ENCODE measurements around the gene RRBP1. TPM values are rescaled to one million over a fixed set of nuclear protein-coding genes. Genes with fewer than 3 reads are reported as not detected.

RRBP1 gene
- total RNA-seq, 2 experiments from 2014 or later = 55.7 to 59.6 TPM

GRCh38 chr20:17643531-17644188 is 38.4 kb downstream of the RRBP1 start:
- Mint-ChIP-seq H3K36me3 (no peaks in the 10 kb centered on the region), H3K27ac (no peak overlapping the region), H3K4me1 (peaks cover 11% of the 10 kb centered on the region), H3K4me3 (no peak overlapping the region), H3K27me3 (no peaks in the 10 kb centered on the region), H3K9me3 (ENCODE audit: low read depth) (no peaks in the 10 kb centered on the region)
- CTCF ChIA-PET = interaction anchor here (1.0 kb wide), 1 partner anchor 107 kb away, joined by 4 read pairs; no protein-coding TSS in a partner anchor
- DNase-seq (no peak), ATAC-seq (no peak)

GRCh38 chr20:17642404-17643269 is 39.4 kb downstream of the RRBP1 start:
- Mint-ChIP-seq H3K4me3 (no peak overlapping the region), H3K36me3 (no peaks in the 10 kb centered on the region), H3K4me1 (peaks cover 11% of the 10 kb centered on the region), H3K27me3 (no peaks in the 10 kb centered on the region), H3K27ac (no peak overlapping the region), H3K9me3 (ENCODE audit: low read depth) (no peaks in the 10 kb centered on the region)
- no peak for DNase-seq
- ATAC-seq = no peak
- CTCF ChIA-PET = interaction anchor here (0.8 to 1.0 kb wide), 2 partner anchors 40 to 106 kb away, joined by 3 to 4 read pairs; partner anchors contain the start of gene RRBP1

GRCh38 chr20:17641993-17642392 is 40.0 kb downstream of the RRBP1 start:
- Mint-ChIP-seq H3K4me3 (no peak overlapping the region), H3K36me3 (no peaks in the 10 kb centered on the region), H3K27me3 (no peaks in the 10 kb centered on the region), H3K27ac (no peak overlapping the region), H3K9me3 (ENCODE audit: low read depth) (no peaks in the 10 kb centered on the region), H3K4me1 (peaks cover 9% of the 10 kb centered on the region)
- ATAC-seq (no peak), DNase-seq (no peak)
- CTCF ChIA-PET = no interaction called here

GRCh38 chr20:17641520-17641964 is 40.5 kb downstream of the RRBP1 start:
- Mint-ChIP-seq H3K4me3 (no peak overlapping the region), H3K27me3 (no peaks in the 10 kb centered on the region), H3K27ac (no peak overlapping the region), H3K36me3 (no peaks in the 10 kb centered on the region), H3K9me3 (ENCODE audit: low read depth) (no peaks in the 10 kb centered on the region), H3K4me1 (peaks cover 5% of the 10 kb centered on the region)
- DNase-seq (no peak), ATAC-seq (no peak)
- CTCF ChIA-PET = no interaction called here

- CTCF ChIA-PET = no interaction called here
- H3K27me3 Mint-ChIP-seq = no peaks in the 10 kb centered on the region
Measured at GRCh38 chr20:17640875-17641378, 41.1 kb downstream of the RRBP1 start.

GRCh38 chr20:17640146-17640874 is 41.7 kb downstream of the RRBP1 start:
- H3K4me3 Mint-ChIP-seq = no peak overlapping the region
- H3K27me3 Mint-ChIP-seq = no peaks in the 10 kb centered on the region
- ATAC-seq = no peak
- no peaks in the 10 kb centered on the region for H3K36me3 Mint-ChIP-seq
- no peaks in the 10 kb centered on the region for H3K9me3 Mint-ChIP-seq (ENCODE audit: low read depth)
- CTCF ChIA-PET = no interaction called here
- no peak overlapping the region for H3K27ac Mint-ChIP-seq
- DNase-seq = no peak
- H3K4me1 Mint-ChIP-seq = no peaks in the 10 kb centered on the region

More at GRCh38 chr20:17640875-17641378, 41.1 kb downstream of the RRBP1 start:
- no peak for DNase-seq
- Mint-ChIP-seq H3K9me3 (ENCODE audit: low read depth) (no peaks in the 10 kb centered on the region), H3K4me3 (no peak overlapping the region), H3K36me3 (no peaks in the 10 kb centered on the region), H3K4me1 (no peaks in the 10 kb centered on the region), H3K27ac (no peak overlapping the region)
- ATAC-seq = no peak

- H3K4me1 Mint-ChIP-seq = no peaks in the 10 kb centered on the region
- DNase-seq (no peak), ATAC-seq (no peak)
- no peaks in the 10 kb centered on the region for H3K36me3 Mint-ChIP-seq
- no peak overlapping the region for H3K27ac Mint-ChIP-seq
- H3K4me3 Mint-ChIP-seq = no peak overlapping the region
- CTCF ChIA-PET = interaction anchor here (1.1 kb wide), 1 partner anchor 10 kb away, joined by 4 read pairs; no protein-coding TSS in a partner anchor
- no peaks in the 10 kb centered on the region for H3K27me3 Mint-ChIP-seq
- H3K9me3 Mint-ChIP-seq (ENCODE audit: low read depth) = no peaks in the 10 kb centered on the region
Measured at GRCh38 chr20:17638835-17639407, 43.1 kb downstream of the RRBP1 start.

GRCh38 chr20:17637985-17638640 is 43.9 kb downstream of the RRBP1 start:
- H3K36me3 Mint-ChIP-seq = peaks cover 3% of the 10 kb centered on the region
- no peak for ATAC-seq
- CTCF ChIA-PET = interaction anchor here (1.1 kb wide), 1 partner anchor 11 kb away, joined by 4 read pairs; no protein-coding TSS in a partner anchor
- DNase-seq = no peak
- H3K9me3 Mint-ChIP-seq (ENCODE audit: low read depth) = no peaks in the 10 kb centered on the region
- no peaks in the 10 kb centered on the region for H3K4me1 Mint-ChIP-seq
- no peaks in the 10 kb centered on the region for H3K27me3 Mint-ChIP-seq
- no peak overlapping the region for H3K27ac Mint-ChIP-seq
- no peak overlapping the region for H3K4me3 Mint-ChIP-seq

- no peaks in the 10 kb centered on the region for H3K4me1 Mint-ChIP-seq
- H3K36me3 Mint-ChIP-seq = peaks cover 4% of the 10 kb centered on the region
- H3K27ac Mint-ChIP-seq = no peak overlapping the region
- H3K4me3 Mint-ChIP-seq = no peak overlapping the region
- DNase-seq (no peak), ATAC-seq (no peak)
- H3K27me3 Mint-ChIP-seq = no peaks in the 10 kb centered on the region
- CTCF ChIA-PET = no interaction called here
- no peaks in the 10 kb centered on the region for H3K9me3 Mint-ChIP-seq (ENCODE audit: low read depth)
Measured at GRCh38 chr20:17637413-17637780, 44.6 kb downstream of the RRBP1 start.

GRCh38 chr20:17636523-17637412 is 45.3 kb downstream of the RRBP1 start:
- H3K27me3 Mint-ChIP-seq = no peaks in the 10 kb centered on the region
- H3K36me3 Mint-ChIP-seq = peaks cover 6% of the 10 kb centered on the region
- H3K4me1 Mint-ChIP-seq = no peaks in the 10 kb centered on the region
- CTCF ChIA-PET = no interaction called here
- H3K9me3 Mint-ChIP-seq (ENCODE audit: low read depth) = no peaks in the 10 kb centered on the region
- no peak for ATAC-seq
- H3K4me3 Mint-ChIP-seq = no peak overlapping the region
- H3K27ac Mint-ChIP-seq = no peak overlapping the region
- no peak for DNase-seq

- Mint-ChIP-seq H3K27me3 (no peaks in the 10 kb centered on the region), H3K4me1 (no peaks in the 10 kb centered on the region), H3K36me3 (peaks cover 6% of the 10 kb centered on the region), H3K4me3 (no peak overlapping the region), H3K27ac (no peak overlapping the region), H3K9me3 (ENCODE audit: low read depth) (no peaks in the 10 kb centered on the region)
- DNase-seq (no peak), ATAC-seq (no peak)
- CTCF ChIA-PET = interaction anchor here (0.8 to 1.0 kb wide), 2 partner anchors 9 to 360 kb away, joined by 3 read pairs; no protein-coding TSS in a partner anchor
Measured at GRCh38 chr20:17635332-17636244, 46.5 kb downstream of the RRBP1 start.
